ENCODE data around the gene SLC38A9. TPM values are rescaled to one million over a fixed set of nuclear protein-coding genes. Genes with fewer than 3 reads are reported as not detected.

Gene SLC38A9
- total RNA-seq, 2 donors from 2014 or later = 38.5 to 41.7 TPM

DNA sequence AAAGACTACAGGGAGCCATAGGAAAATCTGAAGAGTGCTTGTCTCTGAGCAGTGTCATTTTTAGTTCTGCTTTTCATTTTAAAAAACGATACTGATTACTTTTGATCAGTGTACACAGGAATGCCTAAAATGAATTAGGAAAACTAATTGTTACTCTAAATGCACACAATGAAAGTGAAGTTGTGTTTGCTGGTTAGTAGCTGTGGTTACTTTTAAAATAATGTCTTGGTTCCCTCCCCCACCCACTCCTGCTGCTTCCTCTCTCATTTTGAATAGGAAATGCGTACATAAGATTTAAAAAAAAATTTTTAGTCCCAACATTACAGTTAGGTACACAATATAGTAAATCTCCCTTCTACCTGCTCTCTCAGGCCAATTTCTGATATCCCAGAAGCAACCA, 129.9 kb downstream of the SLC38A9 start:
- Histone ChIP-seq H3K9me3 (ENCODE audit: control insufficient read depth, low read length) (no peaks in the 10 kb centered on the region), H3K27me3 (ENCODE audit: control insufficient read depth, insufficient read depth, low read length, poor library complexity, severe bottlenecking) (no peaks in the 10 kb centered on the region), H3K4me3 (ENCODE audit: low read length) (no peak overlapping the region), H3K4me1 (ENCODE audit: control insufficient read depth, insufficient read depth, low read length) (no peaks in the 10 kb centered on the region), H3K36me3 (ENCODE audit: control insufficient read depth, insufficient read depth, low read length) (no peaks in the 10 kb centered on the region), H3K9ac (ENCODE audit: extremely low read depth, low read length, poor library complexity, severe bottlenecking) (no peak overlapping the region), H3K27ac (ENCODE audit: low read depth, low read length) (no peak overlapping the region)
- Mint-ChIP-seq H3K27ac (no peak overlapping the region), H3K27me3 (ENCODE audit: insufficient read depth) (no peaks in the 10 kb centered on the region), H3K4me3 (no peak overlapping the region), H3K9me3 (no peaks in the 10 kb centered on the region), H3K36me3 (ENCODE audit: low read depth) (no peaks in the 10 kb centered on the region), H3K4me1 (peaks cover 6% of the 10 kb centered on the region)
- no peak for DNase-seq
- TF ChIP-seq, protein P1, sequence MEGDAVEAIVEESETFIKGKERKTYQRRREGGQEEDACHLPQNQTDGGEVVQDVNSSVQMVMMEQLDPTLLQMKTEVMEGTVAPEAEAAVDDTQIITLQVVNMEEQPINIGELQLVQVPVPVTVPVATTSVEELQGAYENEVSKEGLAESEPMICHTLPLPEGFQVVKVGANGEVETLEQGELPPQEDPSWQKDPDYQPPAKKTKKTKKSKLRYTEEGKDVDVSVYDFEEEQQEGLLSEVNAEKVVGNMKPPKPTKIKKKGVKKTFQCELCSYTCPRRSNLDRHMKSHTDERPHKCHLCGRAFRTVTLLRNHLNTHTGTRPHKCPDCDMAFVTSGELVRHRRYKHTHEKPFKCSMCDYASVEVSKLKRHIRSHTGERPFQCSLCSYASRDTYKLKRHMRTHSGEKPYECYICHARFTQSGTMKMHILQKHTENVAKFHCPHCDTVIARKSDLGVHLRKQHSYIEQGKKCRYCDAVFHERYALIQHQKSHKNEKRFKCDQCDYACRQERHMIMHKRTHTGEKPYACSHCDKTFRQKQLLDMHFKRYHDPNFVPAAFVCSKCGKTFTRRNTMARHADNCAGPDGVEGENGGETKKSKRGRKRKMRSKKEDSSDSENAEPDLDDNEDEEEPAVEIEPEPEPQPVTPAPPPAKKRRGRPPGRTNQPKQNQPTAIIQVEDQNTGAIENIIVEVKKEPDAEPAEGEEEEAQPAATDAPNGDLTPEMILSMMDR (conservative IDR thresholded peaks at IDR 0.05) = no peak
- WGBS, 2 experiments (ENCODE audit: insufficient coverage in 1 of 2, insufficient read length in 1 of 2) = 87 to 100% methylated on average over 2 of the region's 2 CpGs

DNA sequence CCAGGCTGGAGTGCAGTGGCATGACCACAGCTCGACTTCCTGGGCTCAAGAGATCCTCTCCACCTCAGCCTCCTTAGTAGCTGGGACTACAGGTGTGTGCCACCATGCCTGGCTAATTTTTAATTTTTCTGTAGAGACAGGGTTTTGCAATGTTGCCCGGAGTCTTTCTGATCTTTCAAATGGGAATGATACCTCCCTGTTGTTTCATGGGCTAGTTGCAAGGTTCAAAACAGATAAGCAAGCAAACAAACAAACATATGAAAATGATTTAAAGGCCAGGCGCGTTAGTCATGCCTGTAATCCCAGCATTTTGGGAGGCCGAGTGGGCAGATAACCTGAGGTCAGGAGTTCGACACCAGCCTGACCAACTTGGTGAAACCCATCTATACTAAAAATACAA, 132.1 kb downstream of the SLC38A9 start:
- no peak overlapping the region for H3K27ac ChIP-seq (ENCODE audit: low read depth, low read length)
- H3K27me3 ChIP-seq (ENCODE audit: control insufficient read depth, insufficient read depth, low read length, poor library complexity, severe bottlenecking) = no peaks in the 10 kb centered on the region
- no peak overlapping the region for H3K4me3 Mint-ChIP-seq
- 88 to 93% methylated on average over 4 to 6 of the region's 6 CpGs for WGBS, 2 experiments (ENCODE audit: insufficient coverage in 1 of 2, insufficient read length in 1 of 2)
- no peaks in the 10 kb centered on the region for H3K36me3 ChIP-seq (ENCODE audit: control insufficient read depth, insufficient read depth, low read length)
- no peak for DNase-seq
- no peak overlapping the region for H3K4me3 ChIP-seq (ENCODE audit: low read length)
- H3K27me3 Mint-ChIP-seq (ENCODE audit: insufficient read depth) = no peaks in the 10 kb centered on the region
- no peak overlapping the region for H3K27ac Mint-ChIP-seq
- TF ChIP-seq, protein P1 (conservative IDR thresholded peaks at IDR 0.05) = no peak
- H3K4me1 ChIP-seq (ENCODE audit: control insufficient read depth, insufficient read depth, low read length) = no peaks in the 10 kb centered on the region
- H3K4me1 Mint-ChIP-seq = peaks cover 6% of the 10 kb centered on the region
- H3K9me3 Mint-ChIP-seq = no peaks in the 10 kb centered on the region
- no peak overlapping the region for H3K9ac ChIP-seq (ENCODE audit: extremely low read depth, low read length, poor library complexity, severe bottlenecking)
- no peaks in the 10 kb centered on the region for H3K9me3 ChIP-seq (ENCODE audit: control insufficient read depth, low read length)
- no peaks in the 10 kb centered on the region for H3K36me3 Mint-ChIP-seq (ENCODE audit: low read depth)

DNA sequence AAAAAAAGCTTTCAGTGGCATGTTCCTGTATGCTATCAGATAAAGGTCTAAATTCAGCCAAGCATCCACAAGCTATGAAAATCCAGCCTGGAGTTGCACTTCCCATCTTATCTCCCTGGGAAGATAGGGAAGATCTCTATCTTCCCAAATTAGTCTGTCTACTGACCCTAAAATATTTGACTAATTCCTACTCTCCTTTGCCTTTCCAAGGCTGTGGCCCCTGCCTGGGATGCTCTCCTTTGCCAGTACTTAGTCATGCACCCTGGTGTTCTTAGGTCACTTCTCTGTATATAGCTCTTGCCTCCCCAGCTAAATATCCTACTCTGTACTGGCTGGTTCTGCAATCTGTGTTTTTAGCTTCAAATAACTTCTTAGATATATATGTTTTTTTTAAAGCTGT, 133.4 kb downstream of the SLC38A9 start:
- TF ChIP-seq, protein P1 (conservative IDR thresholded peaks at IDR 0.05) = no peak
- Histone ChIP-seq H3K4me3 (ENCODE audit: low read length) (no peak overlapping the region), H3K36me3 (ENCODE audit: control insufficient read depth, insufficient read depth, low read length) (no peaks in the 10 kb centered on the region), H3K27ac (ENCODE audit: low read depth, low read length) (no peak overlapping the region), H3K9me3 (ENCODE audit: control insufficient read depth, low read length) (no peaks in the 10 kb centered on the region), H3K27me3 (ENCODE audit: control insufficient read depth, insufficient read depth, low read length, poor library complexity, severe bottlenecking) (no peaks in the 10 kb centered on the region), H3K4me1 (ENCODE audit: control insufficient read depth, insufficient read depth, low read length) (no peaks in the 10 kb centered on the region), H3K9ac (ENCODE audit: extremely low read depth, low read length, poor library complexity, severe bottlenecking) (no peak overlapping the region)
- Mint-ChIP-seq H3K27ac (no peak overlapping the region), H3K9me3 (no peaks in the 10 kb centered on the region), H3K4me1 (peaks cover 6% of the 10 kb centered on the region), H3K4me3 (no peak overlapping the region), H3K27me3 (ENCODE audit: insufficient read depth) (no peaks in the 10 kb centered on the region), H3K36me3 (ENCODE audit: low read depth) (no peaks in the 10 kb centered on the region)
- no peak for DNase-seq

Measured in endodermal cell (in vitro differentiated cells).